ENCODE data around the gene COMTD1.

COMTD1 gene

DNA sequence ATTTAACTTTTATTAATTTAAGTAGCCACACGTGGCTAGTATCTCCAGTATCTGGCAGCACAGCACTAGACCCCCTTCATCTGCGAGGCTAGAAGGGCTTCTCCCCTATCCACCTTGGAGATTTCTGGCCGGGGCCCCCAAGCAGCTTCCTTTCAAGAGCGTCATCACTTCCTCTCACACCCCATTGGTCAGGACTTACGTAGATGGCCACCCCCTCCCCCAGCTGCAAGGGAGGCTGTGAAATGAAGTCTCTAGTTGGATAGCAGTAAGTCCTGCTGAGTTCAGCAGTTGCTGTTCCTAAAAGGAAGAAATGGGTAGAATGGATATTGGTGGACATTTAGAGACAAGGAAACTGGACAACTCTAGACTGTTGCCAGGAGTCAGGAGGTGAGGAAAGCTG, 33.8 kb upstream of the COMTD1 start:
- H3K9me3 ChIP-seq (ENCODE audit: insufficient read depth, low read depth, low read length), result peaks cover 2% of the 10 kb centered on the region
- no peak overlapping the region for H3K4ac ChIP-seq (ENCODE audit: low read depth, low read length)
- no peak overlapping the region for H4K8ac ChIP-seq (ENCODE audit: low read depth, low read length)
- no peak overlapping the region for H3K14ac ChIP-seq (ENCODE audit: low read length)
- H3K4me2 ChIP-seq (ENCODE audit: low read length), result no peak overlapping the region
- DNase-seq, result no peak
- H4K12ac ChIP-seq (ENCODE audit: low read depth, low read length), result no peak overlapping the region
- no peak overlapping the region for H2BK120ac ChIP-seq (ENCODE audit: insufficient read depth, low read length, poor library complexity)
- H3K27me3 ChIP-seq (ENCODE audit: insufficient read depth, low read length), result no peaks in the 10 kb centered on the region
- no peaks in the 10 kb centered on the region for H3K79me2 ChIP-seq (ENCODE audit: control insufficient read depth, insufficient read depth, low read length, poor library complexity)
- H3K36me3 ChIP-seq (ENCODE audit: control insufficient read depth in 1 of 2, insufficient read depth in 2 of 2, low read length in 2 of 2), result no peaks in the 10 kb centered on the region
- H2AK5ac ChIP-seq (ENCODE audit: low read length), result no peak overlapping the region
- H4K91ac ChIP-seq (ENCODE audit: low read depth, low read length), result no peak overlapping the region
- no peak overlapping the region for H2BK12ac ChIP-seq (ENCODE audit: low read length)
- no peak overlapping the region for H2BK5ac ChIP-seq (ENCODE audit: low read depth, low read length, poor library complexity)
- no peaks in the 10 kb centered on the region for H3K79me1 ChIP-seq (ENCODE audit: low read length)
- peaks cover 0 to 5% of the 10 kb centered on the region in 2 experiments for H3K4me1 ChIP-seq (ENCODE audit: control insufficient read depth in 1 of 2, insufficient read depth in 2 of 2, low read length in 2 of 2)
- no peak overlapping the region for H3K27ac ChIP-seq (ENCODE audit: low read depth, low read length)
- no peak overlapping the region for H3K9ac ChIP-seq (ENCODE audit: low read length)
- no CpG with 5 or more reads among the region's 5 CpGs for WGBS (ENCODE audit: extremely low coverage, insufficient coverage, insufficient read length)
- H3K23ac ChIP-seq (ENCODE audit: low read length), result no peak overlapping the region
- no peak overlapping the region for H3K18ac ChIP-seq (ENCODE audit: low read length)
- H2AFZ ChIP-seq (ENCODE audit: insufficient read depth, low read length, poor library complexity), result no peak overlapping the region
- no peak overlapping the region for H3K4me3 ChIP-seq (ENCODE audit: low read depth, low read length)

DNA sequence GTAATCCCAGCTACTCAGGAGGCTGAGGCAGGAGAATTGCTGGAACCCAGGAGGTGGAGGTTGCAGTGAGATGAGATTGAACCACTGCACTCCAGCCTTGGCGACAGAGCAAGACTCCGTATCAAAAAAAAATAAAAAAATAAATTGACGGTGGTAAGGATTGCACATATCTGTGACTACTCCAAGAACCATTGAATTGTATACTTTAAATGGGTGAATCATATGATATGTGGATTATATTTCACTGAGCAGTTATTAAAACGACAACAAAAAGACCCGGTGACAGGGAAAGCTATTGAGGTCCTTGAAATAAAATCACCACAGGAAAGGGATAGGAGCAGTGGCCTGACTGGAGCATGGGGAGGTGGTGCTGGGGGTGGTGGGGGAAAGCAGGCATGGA, 31.2 kb upstream of the COMTD1 start:
- Histone ChIP-seq H3K4me3 (ENCODE audit: low read depth, low read length) (no peak overlapping the region), H3K18ac (ENCODE audit: low read length) (no peak overlapping the region), H2AK5ac (ENCODE audit: low read length) (no peak overlapping the region), H3K4ac (ENCODE audit: low read depth, low read length) (no peak overlapping the region), H3K9ac (ENCODE audit: low read length) (no peak overlapping the region), H3K14ac (ENCODE audit: low read length) (no peak overlapping the region), H2AFZ (ENCODE audit: insufficient read depth, low read length, poor library complexity) (no peak overlapping the region), H2BK12ac (ENCODE audit: low read length) (no peak overlapping the region), H4K91ac (ENCODE audit: low read depth, low read length) (no peak overlapping the region), H3K27me3 (ENCODE audit: insufficient read depth, low read length) (no peaks in the 10 kb centered on the region), H3K4me2 (ENCODE audit: low read length) (no peak overlapping the region), H3K36me3 (ENCODE audit: control insufficient read depth in 1 of 2, insufficient read depth in 2 of 2, low read length in 2 of 2) (no peaks in the 10 kb centered on the region), H3K79me1 (ENCODE audit: low read length) (no peaks in the 10 kb centered on the region), H2BK120ac (ENCODE audit: insufficient read depth, low read length, poor library complexity) (no peak overlapping the region), H4K8ac (ENCODE audit: low read depth, low read length) (no peak overlapping the region), H3K23ac (ENCODE audit: low read length) (no peak overlapping the region), H3K79me2 (ENCODE audit: control insufficient read depth, insufficient read depth, low read length, poor library complexity) (no peaks in the 10 kb centered on the region), H3K27ac (ENCODE audit: low read depth, low read length) (no peak overlapping the region), H3K4me1 (ENCODE audit: control insufficient read depth in 1 of 2, insufficient read depth in 2 of 2, low read length in 2 of 2) (peaks cover 3 to 5% of the 10 kb centered on the region in 2 experiments), H2BK5ac (ENCODE audit: low read depth, low read length, poor library complexity) (no peak overlapping the region), H4K12ac (ENCODE audit: low read depth, low read length) (no peak overlapping the region), H3K9me3 (ENCODE audit: insufficient read depth, low read depth, low read length) (no peaks in the 10 kb centered on the region)
- no CpG with 5 or more reads among the region's 5 CpGs for WGBS (ENCODE audit: extremely low coverage, insufficient coverage, insufficient read length)
- DNase-seq, result no peak

DNA sequence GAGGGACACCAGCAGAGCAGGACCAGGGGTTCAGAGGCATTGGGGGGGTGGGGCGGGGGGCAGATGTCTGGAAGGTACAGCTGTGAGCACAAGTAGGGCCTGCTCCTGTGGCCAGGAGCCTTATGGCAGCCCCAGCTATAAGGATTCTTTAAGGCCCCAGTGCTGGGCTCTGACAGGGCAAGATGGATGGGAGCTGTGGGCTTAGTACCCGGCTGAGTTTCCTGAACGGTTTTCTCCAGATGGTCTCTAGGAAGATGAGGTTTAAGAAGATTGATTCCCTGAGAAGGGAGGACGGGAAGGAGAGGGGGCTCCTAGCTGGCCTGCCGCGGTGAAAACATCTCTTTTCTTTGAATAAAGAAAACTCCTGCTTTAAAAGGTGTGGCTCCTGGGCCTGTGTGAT, 30.1 kb upstream of the COMTD1 start:
- Histone ChIP-seq H3K79me1 (ENCODE audit: low read length) (no peaks in the 10 kb centered on the region), H4K8ac (ENCODE audit: low read depth, low read length) (no peak overlapping the region), H3K27me3 (ENCODE audit: insufficient read depth, low read length) (no peaks in the 10 kb centered on the region), H2BK12ac (ENCODE audit: low read length) (no peak overlapping the region), H3K4me3 (ENCODE audit: low read depth, low read length) (no peak overlapping the region), H3K9me3 (ENCODE audit: insufficient read depth, low read depth, low read length) (no peaks in the 10 kb centered on the region), H3K14ac (ENCODE audit: low read length) (no peak overlapping the region), H4K12ac (ENCODE audit: low read depth, low read length) (no peak overlapping the region), H2AK5ac (ENCODE audit: low read length) (no peak overlapping the region), H3K4me1 (ENCODE audit: control insufficient read depth in 1 of 2, insufficient read depth in 2 of 2, low read length in 2 of 2) (peaks cover 3 to 5% of the 10 kb centered on the region in 2 experiments), H3K36me3 (ENCODE audit: control insufficient read depth in 1 of 2, insufficient read depth in 2 of 2, low read length in 2 of 2) (no peaks in the 10 kb centered on the region), H3K23ac (ENCODE audit: low read length) (no peak overlapping the region), H3K27ac (ENCODE audit: low read depth, low read length) (no peak overlapping the region), H2AFZ (ENCODE audit: insufficient read depth, low read length, poor library complexity) (no peak overlapping the region), H3K9ac (ENCODE audit: low read length) (no peak overlapping the region), H3K4me2 (ENCODE audit: low read length) (no peak overlapping the region), H3K79me2 (ENCODE audit: control insufficient read depth, insufficient read depth, low read length, poor library complexity) (no peaks in the 10 kb centered on the region), H3K18ac (ENCODE audit: low read length) (no peak overlapping the region), H4K91ac (ENCODE audit: low read depth, low read length) (no peak overlapping the region), H3K4ac (ENCODE audit: low read depth, low read length) (no peak overlapping the region), H2BK5ac (ENCODE audit: low read depth, low read length, poor library complexity) (no peak overlapping the region), H2BK120ac (ENCODE audit: insufficient read depth, low read length, poor library complexity) (no peak overlapping the region)
- WGBS (ENCODE audit: extremely low coverage, insufficient coverage, insufficient read length), result no CpG with 5 or more reads among the region's 6 CpGs
- DNase-seq, result no peak

DNA sequence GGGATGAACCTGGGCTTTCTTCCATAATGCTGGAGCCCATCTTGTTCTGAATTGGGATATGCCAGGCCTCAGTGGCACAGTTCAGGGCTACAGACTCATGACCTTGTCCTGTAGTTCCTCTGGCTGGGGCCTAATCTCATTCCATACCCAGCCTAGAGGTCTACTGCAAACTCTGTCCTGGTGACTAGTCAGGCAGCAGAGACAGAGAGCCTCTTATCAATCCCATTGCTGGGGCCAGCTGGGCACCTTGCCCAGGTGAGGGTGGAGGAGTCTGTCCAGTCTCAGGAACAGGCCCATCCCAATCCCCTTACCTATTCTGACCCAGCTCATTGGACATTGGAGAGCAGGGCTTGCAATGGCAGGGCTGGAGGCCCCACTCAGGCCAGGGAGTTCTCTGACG, 28.0 kb upstream of the COMTD1 start:
- Histone ChIP-seq H4K91ac (ENCODE audit: low read depth, low read length) (no peak overlapping the region), H3K27ac (ENCODE audit: low read depth, low read length) (no peak overlapping the region), H3K27me3 (ENCODE audit: insufficient read depth, low read length) (no peaks in the 10 kb centered on the region), H3K18ac (ENCODE audit: low read length) (no peak overlapping the region), H3K9me3 (ENCODE audit: insufficient read depth, low read depth, low read length) (no peaks in the 10 kb centered on the region), H3K4me3 (ENCODE audit: low read depth, low read length) (no peak overlapping the region), H4K8ac (ENCODE audit: low read depth, low read length) (no peak overlapping the region), H2BK12ac (ENCODE audit: low read length) (no peak overlapping the region), H3K4me2 (ENCODE audit: low read length) (no peak overlapping the region), H3K4ac (ENCODE audit: low read depth, low read length) (no peak overlapping the region), H2AFZ (ENCODE audit: insufficient read depth, low read length, poor library complexity) (no peak overlapping the region), H2BK5ac (ENCODE audit: low read depth, low read length, poor library complexity) (no peak overlapping the region), H3K4me1 (ENCODE audit: control insufficient read depth in 1 of 2, insufficient read depth in 2 of 2, low read length in 2 of 2) (peaks cover 3 to 5% of the 10 kb centered on the region in 2 experiments), H3K9ac (ENCODE audit: low read length) (no peak overlapping the region), H2AK5ac (ENCODE audit: low read length) (no peak overlapping the region), H3K79me1 (ENCODE audit: low read length) (no peaks in the 10 kb centered on the region), H3K36me3 (ENCODE audit: control insufficient read depth in 1 of 2, insufficient read depth in 2 of 2, low read length in 2 of 2) (no peaks in the 10 kb centered on the region), H3K23ac (ENCODE audit: low read length) (no peak overlapping the region), H4K12ac (ENCODE audit: low read depth, low read length) (no peak overlapping the region), H2BK120ac (ENCODE audit: insufficient read depth, low read length, poor library complexity) (no peak overlapping the region), H3K14ac (ENCODE audit: low read length) (no peak overlapping the region), H3K79me2 (ENCODE audit: control insufficient read depth, insufficient read depth, low read length, poor library complexity) (no peaks in the 10 kb centered on the region)
- DNase-seq, result no peak
- WGBS (ENCODE audit: extremely low coverage, insufficient coverage, insufficient read length), result no CpG with 5 or more reads among the region's 1 CpG
